ENCODE results near the gene NAXD. TPM values are rescaled to one million over a fixed set of nuclear protein-coding genes. Genes with fewer than 3 reads are reported as not detected.
"Not testable (repeated sequence)": the region's sequence is repeated elsewhere in the genome, so short reads cannot be mapped to it uniquely, and the experiment has no call there.

The NAXD gene
- total RNA-seq, 4 donors from 2014 or later = 20.4 to 25.8 (median 24.2) TPM

DNA sequence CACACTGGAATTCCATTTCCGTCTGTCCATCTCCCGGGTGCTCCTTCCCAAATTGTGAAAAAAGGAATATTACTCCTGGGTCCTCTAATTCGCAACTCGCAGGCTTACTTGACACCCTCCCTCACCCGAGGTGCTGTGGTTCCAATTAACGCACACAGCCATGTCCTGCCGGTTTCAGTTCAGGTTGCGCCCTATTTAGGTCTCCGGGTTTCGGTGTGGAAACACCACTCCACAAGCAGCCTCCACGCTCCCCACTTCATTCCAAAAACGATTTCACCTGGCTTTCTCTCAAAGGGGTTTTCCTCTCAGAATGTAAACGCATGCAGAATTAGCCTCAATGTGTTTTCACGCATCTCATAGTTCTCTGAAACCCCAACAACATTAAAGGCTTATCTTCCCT is 37.9 kb downstream of the NAXD start:
- DNase-seq (ENCODE audit: low spot score) = no peak

DNA sequence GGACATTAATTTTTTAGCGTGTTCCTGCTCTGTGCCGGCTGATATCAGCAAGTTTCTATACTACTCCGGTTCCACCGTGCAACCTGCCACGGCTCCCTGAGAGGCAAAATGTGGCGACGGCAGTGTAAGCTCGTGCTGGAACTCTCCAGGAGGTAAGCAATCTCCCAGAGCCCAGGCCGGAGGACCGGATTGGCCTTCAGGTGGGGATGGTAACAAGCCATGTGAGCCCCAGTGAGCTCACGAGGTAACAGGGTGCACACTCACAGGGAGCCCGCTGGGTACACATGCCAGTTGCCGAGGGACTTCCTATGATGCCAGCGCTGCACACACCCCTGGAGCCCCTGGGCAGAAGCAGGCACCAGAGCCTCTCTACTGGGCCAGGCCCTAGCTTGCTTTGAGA is 38.5 kb downstream of the NAXD start:
- TF ChIP-seq, protein P1, sequence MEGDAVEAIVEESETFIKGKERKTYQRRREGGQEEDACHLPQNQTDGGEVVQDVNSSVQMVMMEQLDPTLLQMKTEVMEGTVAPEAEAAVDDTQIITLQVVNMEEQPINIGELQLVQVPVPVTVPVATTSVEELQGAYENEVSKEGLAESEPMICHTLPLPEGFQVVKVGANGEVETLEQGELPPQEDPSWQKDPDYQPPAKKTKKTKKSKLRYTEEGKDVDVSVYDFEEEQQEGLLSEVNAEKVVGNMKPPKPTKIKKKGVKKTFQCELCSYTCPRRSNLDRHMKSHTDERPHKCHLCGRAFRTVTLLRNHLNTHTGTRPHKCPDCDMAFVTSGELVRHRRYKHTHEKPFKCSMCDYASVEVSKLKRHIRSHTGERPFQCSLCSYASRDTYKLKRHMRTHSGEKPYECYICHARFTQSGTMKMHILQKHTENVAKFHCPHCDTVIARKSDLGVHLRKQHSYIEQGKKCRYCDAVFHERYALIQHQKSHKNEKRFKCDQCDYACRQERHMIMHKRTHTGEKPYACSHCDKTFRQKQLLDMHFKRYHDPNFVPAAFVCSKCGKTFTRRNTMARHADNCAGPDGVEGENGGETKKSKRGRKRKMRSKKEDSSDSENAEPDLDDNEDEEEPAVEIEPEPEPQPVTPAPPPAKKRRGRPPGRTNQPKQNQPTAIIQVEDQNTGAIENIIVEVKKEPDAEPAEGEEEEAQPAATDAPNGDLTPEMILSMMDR (IDR thresholded peaks at IDR 0.05) = no peak
- DNase-seq (ENCODE audit: low spot score) (no peak), ATAC-seq (ENCODE audit: low FRiP score) (no peak)

More for the DNA sequence above, 37.9 kb downstream of the NAXD start:
- ATAC-seq (ENCODE audit: low FRiP score) = no peak
- TF ChIP-seq, protein P1 (IDR thresholded peaks at IDR 0.05) = no peak

DNA sequence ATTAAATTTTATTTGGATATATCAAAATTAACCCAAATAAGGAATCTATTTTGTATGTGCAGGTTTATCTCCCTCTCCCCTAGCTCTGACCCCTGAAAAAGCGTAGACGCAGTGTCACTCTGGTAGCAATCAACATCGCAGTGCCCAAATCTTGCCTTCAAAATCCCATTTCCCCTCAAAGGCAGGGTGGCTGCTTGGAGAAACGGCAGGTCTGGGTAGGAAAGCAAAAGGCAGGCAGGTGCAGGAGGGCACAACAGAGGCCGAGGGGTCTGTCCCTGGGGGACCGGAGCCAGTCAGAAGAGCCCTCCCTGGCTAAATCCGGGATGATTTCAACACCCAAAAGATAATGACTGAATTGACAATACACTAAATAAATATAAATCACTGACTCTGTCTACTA is 41.9 kb downstream of the NAXD start:
- ATAC-seq (ENCODE audit: low FRiP score) (no peak), DNase-seq (ENCODE audit: low spot score) (no peak)
- TF ChIP-seq, protein P1 (IDR thresholded peaks at IDR 0.05) = no peak

DNA sequence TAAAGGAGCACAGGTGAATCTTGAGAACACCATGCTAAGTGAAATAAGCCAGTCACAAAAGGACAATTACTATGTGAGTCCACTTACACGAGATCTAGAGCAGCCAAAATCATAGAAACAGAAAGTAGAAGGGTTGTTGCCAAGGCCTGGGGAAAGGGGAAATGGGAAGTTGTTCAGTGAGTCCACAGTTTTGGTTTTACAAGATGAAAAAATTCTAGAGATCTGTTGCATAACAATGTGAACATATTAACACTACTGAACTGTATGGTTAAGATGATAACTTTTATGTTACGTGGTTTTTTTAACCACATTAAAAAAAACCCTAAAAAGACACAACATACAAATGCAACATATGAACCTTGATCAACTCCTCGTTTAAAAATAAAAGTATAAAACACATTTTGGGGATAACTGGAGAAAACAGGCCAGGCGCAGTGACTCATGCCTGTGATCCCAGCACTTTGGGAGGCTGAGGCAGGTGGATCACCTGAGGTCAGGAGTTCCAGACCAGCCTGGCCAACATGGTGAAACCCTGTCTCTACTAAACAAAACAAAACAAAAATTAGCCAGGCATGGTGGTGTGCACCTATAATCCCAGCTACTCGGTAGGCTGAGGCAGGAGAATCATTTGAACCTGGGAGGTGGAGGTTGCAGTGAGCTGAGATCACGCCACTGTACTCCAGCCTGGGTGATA is 43.0 kb downstream of the NAXD start:
- DNase-seq (ENCODE audit: low spot score); ATAC-seq (ENCODE audit: low FRiP score): not testable (repeated sequence)

DNA sequence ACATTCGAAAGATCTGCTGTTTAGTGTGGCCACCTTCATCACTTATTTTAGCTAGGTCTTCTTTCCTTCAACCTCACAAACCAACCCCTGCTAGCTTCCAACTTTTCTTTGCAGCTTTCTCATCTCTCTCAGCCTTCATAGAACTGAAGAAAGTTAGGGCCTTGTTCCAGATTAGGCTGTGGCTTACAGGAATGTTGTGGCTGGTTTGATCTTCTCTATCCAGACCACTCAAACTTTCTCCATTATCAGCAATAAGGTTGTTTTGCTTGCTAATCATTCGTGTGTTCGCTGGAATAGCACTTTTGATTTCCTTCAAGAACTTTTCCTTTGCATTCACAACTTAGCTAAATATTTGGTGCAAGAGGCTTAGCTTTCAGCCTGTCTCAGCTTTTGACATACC is 45.9 kb downstream of the NAXD start:
- ATAC-seq (ENCODE audit: low FRiP score) = no peak
- TF ChIP-seq, protein P1 (IDR thresholded peaks at IDR 0.05) = no peak
- no peak for DNase-seq (ENCODE audit: low spot score)

DNA sequence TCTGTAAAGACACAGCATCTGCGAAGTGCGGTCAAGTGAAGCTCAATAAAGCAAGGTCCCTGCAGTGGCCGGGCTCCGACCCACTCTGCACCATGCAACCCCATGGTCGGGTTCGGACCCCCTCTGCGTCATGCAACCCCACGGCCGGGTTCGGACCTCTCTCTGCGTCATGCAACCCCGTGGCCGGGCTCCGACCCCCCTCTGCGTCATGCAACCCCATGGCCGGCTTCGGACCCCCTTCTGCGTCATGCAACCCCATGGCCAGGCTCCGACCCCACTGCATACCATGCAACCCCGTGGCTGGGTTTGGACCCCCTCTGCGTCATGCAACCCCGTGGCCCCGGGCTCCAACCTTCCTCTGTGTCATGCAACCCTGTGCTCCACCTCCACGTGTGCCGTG is 46.7 kb downstream of the NAXD start:
- DNase-seq (ENCODE audit: low spot score) = no peak
- TF ChIP-seq, protein P1 (IDR thresholded peaks at IDR 0.05) = no peak
- ATAC-seq (ENCODE audit: low FRiP score) = no peak

DNA sequence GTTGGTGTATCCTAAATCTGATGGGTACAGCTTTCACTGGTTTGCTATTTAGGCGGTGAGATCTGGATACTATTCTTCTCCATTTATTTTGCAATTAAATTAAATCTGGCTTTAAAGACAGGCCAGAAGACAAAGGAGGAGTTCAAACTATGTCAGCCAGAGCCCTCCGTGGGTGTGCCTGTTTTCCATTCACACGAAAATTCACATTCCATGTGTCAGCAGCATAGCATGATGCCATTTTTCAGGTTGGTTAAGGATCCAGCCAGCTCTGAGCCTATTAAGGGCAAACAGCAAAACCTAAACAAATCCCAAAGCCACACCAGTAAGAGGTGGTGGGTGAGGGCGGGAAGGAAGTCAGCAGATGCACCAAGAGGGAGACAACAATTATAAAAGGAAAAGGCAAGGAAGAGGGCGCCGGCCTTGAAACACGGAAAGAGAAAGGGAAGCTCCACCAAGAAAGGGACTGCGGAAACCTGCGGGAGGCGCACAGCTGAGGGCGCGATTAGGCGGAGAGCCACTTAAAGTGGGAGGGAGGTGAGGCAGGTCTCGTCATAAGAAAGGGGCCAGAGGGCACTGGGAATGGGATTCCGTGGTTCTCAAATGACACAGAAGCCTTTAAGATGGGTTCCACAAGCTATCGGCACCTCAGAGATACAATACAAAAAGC is 47.6 kb downstream of the NAXD start:
- ATAC-seq (ENCODE audit: low FRiP score) = no peak
- TF ChIP-seq, protein P1 (IDR thresholded peaks at IDR 0.05) = no peak
- no peak for DNase-seq (ENCODE audit: low spot score)

Measured in omental fat pad (tissue), 4 donors.